Ishikawa (cell line): ENCODE data around the gene SMOC1.

ENCODE experiments used
- CEBPB ChIP-seq: IDR thresholded peaks from 2 replicates; pipeline ENCODE4 v1.6.1; 2012
- CREB1 ChIP-seq: IDR thresholded peaks from 2 replicates; pipeline ENCODE4 v1.6.1; 2012; ENCODE audit warnings: low read depth
- EGR1 ChIP-seq: IDR thresholded peaks from 2 replicates; pipeline ENCODE4 v1.6.1; 2012
- EP300 ChIP-seq: IDR thresholded peaks from 2 replicates; pipeline ENCODE4 v1.6.1; 2012; ENCODE audit warnings: borderline replicate concordance
- FOXM1 ChIP-seq: IDR thresholded peaks from 2 replicates; pipeline ENCODE4 v1.6.1; 2012; ENCODE audit warnings: low read depth, borderline replicate concordance
- MAX ChIP-seq: IDR thresholded peaks from 2 replicates; pipeline ENCODE4 v1.6.1; 2012
- NFIC ChIP-seq: IDR thresholded peaks from 2 replicates; pipeline ENCODE4 v1.6.1; 2012
- RAD21 ChIP-seq: IDR thresholded peaks from 2 replicates; pipeline ENCODE4 v1.6.1; 2012; ENCODE audit warnings: low read depth
- REST ChIP-seq: IDR thresholded peaks from 2 replicates; pipeline ENCODE4 v1.6.1; 2012; ENCODE audit warnings: low read depth, mild to moderate bottlenecking
- TAF1 ChIP-seq: IDR thresholded peaks from 2 replicates; pipeline ENCODE4 v1.6.1; 2012; ENCODE audit warnings: low read depth, mild to moderate bottlenecking
- TCF12 ChIP-seq: IDR thresholded peaks from 2 replicates; pipeline ENCODE4 v1.6.1; 2012; ENCODE audit warnings: low read depth
- TEAD4 ChIP-seq: IDR thresholded peaks from 2 replicates; pipeline ENCODE4 v1.6.1; 2012
- USF1 ChIP-seq: IDR thresholded peaks from 2 replicates; pipeline ENCODE4 v1.6.1; 2012
- YY1 ChIP-seq: IDR thresholded peaks from 2 replicates; pipeline ENCODE4 v1.6.1; 2012; ENCODE audit warnings: low read depth
- ZBTB7A ChIP-seq: IDR thresholded peaks from 2 replicates; pipeline ENCODE4 v1.6.1; 2012; ENCODE audit warnings: low read depth

SMOC1 gene

GRCh38 chr14:69919815-69920214 is 40.6 kb downstream of the SMOC1 start:
- TF ChIP-seq YY1 (no peak), CREB1 (no peak), TCF12 (no peak), REST (no peak), USF1 (no peak), TEAD4 (no peak), FOXM1 (no peak), RAD21 (no peak), ZBTB7A (no peak), CEBPB (no peak), NFIC (no peak), MAX (no peak), EGR1 (no peak), TAF1 (no peak), EP300 (no peak)

- no peak for TF ChIP-seq ZBTB7A
- no peak for TF ChIP-seq EP300
- no peak for TF ChIP-seq CEBPB
- TF ChIP-seq EGR1: no peak
- no peak for TF ChIP-seq REST
- no peak for TF ChIP-seq MAX
- TF ChIP-seq TCF12: no peak
- TF ChIP-seq FOXM1: no peak
- TF ChIP-seq RAD21: no peak
- no peak for TF ChIP-seq TAF1
- TF ChIP-seq NFIC: no peak
- no peak for TF ChIP-seq CREB1
- no peak for TF ChIP-seq YY1
- TF ChIP-seq USF1: no peak
- TF ChIP-seq TEAD4: no peak
Measured at GRCh38 chr14:69921052-69921451, 41.8 kb downstream of the SMOC1 start.

- TF ChIP-seq NFIC: no peak
- no peak for TF ChIP-seq EP300
- no peak for TF ChIP-seq TCF12
- no peak for TF ChIP-seq USF1
- TF ChIP-seq TEAD4: no peak
Measured at GRCh38 chr14:69922198-69922597, 43.0 kb downstream of the SMOC1 start.

GRCh38 chr14:69924201-69924600 is 45.0 kb downstream of the SMOC1 start:
- TF ChIP-seq USF1: no peak
- TF ChIP-seq CEBPB: no peak
- TF ChIP-seq TCF12: no peak
- no peak for TF ChIP-seq CREB1
- TF ChIP-seq EGR1: no peak
- TF ChIP-seq EP300: no peak
- no peak for TF ChIP-seq RAD21
- no peak for TF ChIP-seq NFIC
- TF ChIP-seq TAF1: no peak
- no peak for TF ChIP-seq YY1
- TF ChIP-seq MAX: no peak
- TF ChIP-seq ZBTB7A: no peak
- TF ChIP-seq TEAD4: no peak
- TF ChIP-seq FOXM1: no peak

- TF ChIP-seq MAX (no peak), CEBPB (no peak), TEAD4 (no peak), REST (no peak), YY1 (no peak), EP300 (no peak), FOXM1 (no peak), CREB1 (no peak), TCF12 (no peak), RAD21 (no peak), EGR1 (no peak), NFIC (no peak), TAF1 (no peak), ZBTB7A (no peak), USF1 (no peak)
Measured at GRCh38 chr14:69928111-69928523, 48.9 kb downstream of the SMOC1 start.
